Epithelial cell of proximal tubule (primary cell): Measurements from ENCODE around the gene C13orf42. TPM values are rescaled to one million over a fixed set of nuclear protein-coding genes. Genes with fewer than 3 reads are reported as not detected.

Source experiments
- DNase-seq: peaks from one replicate; pipeline ENCODE4 v3.0.0-alpha.2; 2011; ENCODE audit warnings: low read depth
- H3K4me3 ChIP-seq: 2 replicates; pipeline ENCODE4 v1.5.1; 2011; ENCODE audit warnings: low read depth, mild to moderate bottlenecking, low read length
- CTCF ChIP-seq: conservative IDR thresholded peaks from 2 replicates; pipeline ENCODE4 v1.5.1; 2012; ENCODE audit warnings: low read depth, mild to moderate bottlenecking, low read length
- total RNA-seq: library from RNA; depleted of rRNA; stranded (reverse); fragments of >200 nt; gene quantifications from 2 replicates; pipeline ENCODE4 v1.2.3, GENCODE V29; 2015

C13orf42 gene
- total RNA-seq, 1 donor from 2014 or later = not detected

DNA sequence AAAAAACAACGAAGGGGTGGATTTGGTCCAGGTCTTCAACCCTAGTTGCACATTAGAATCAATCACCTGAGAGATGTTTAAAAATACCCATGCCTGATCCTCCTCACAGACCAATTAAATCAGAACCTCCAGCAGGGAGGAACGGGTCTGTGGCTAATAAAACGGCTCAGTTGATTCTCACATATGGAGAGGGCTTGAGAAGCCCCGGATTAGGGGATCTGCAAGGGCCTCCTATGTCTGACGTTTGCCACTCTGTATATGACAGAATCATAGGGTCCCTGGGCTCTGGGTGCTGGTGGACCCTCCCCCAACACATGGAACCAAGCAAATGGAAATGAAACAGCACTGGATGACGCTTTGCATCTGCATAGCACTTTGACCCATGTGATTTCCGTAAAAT, 36.7 kb upstream of the C13orf42 start:
- no peak for TF ChIP-seq CTCF
- no peak for DNase-seq
- no peak overlapping the region for H3K4me3 ChIP-seq

DNA sequence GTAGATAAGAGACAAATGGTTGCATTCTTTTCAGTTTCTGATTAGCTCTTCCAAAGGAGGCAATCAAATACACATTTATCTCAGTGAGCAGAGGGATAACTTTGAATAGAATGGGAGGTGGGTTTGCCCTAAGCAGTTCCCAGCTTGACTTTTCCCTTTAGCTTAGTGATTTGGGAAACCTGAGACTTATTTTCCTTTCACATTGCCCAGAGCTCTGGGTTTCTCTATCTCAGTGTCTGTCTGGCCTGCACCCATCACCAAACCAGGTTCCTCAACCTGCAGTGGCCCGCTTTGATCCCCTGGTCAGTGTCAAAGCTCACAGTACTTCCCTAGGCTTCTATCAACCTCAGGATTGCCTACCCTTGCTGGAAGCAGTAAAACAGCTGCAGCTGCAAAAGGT, 35.6 kb upstream of the C13orf42 start:
- TF ChIP-seq CTCF = no peak
- DNase-seq = no peak
- no peak overlapping the region for H3K4me3 ChIP-seq

GRCh38 chr13:51137250-51137649, 26.2 kb upstream of the C13orf42 start:
- no peak for DNase-seq
- no peak for TF ChIP-seq CTCF
- H3K4me3 ChIP-seq = no peak overlapping the region

DNA sequence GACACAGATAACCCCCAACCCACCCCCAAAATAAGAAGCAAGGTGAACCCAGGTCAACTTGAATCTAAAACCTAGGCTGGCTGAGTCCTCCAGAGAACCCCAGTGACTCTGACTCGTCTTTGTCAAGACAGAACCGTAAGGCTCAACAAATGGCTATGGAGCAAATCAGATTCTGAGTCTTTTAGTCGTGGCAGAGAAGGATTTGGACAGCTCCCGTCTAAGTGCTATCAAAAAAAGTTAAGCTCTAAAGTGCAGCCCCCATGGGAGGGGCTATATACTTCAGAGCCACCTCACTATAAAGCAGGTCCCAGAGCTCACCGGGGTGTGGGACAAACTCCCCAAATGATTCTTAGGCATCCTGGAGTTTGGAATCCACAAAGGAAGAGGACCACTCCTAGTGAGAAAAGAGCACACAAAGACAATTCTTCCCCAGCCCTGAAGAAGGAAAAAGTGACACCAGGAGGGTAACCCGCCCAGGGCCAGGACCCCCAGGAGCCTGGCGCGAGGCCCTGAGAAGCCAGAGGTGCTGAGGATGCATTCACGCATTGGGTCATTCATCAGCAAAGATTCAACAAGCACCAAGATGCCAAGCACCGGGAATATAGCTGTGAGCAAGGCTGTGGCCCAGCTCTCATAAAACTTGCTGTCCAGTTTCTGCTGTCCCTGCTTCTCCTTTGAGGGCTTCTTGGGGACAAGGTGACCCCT, 25.4 kb upstream of the C13orf42 start:
- no peak overlapping the region for H3K4me3 ChIP-seq
- no peak for TF ChIP-seq CTCF
- no peak for DNase-seq

- no peak for TF ChIP-seq CTCF
- DNase-seq = no peak
- no peak overlapping the region for H3K4me3 ChIP-seq
Observed at GRCh38 chr13:51134763-51135365, 23.8 kb upstream of the C13orf42 start.

DNA sequence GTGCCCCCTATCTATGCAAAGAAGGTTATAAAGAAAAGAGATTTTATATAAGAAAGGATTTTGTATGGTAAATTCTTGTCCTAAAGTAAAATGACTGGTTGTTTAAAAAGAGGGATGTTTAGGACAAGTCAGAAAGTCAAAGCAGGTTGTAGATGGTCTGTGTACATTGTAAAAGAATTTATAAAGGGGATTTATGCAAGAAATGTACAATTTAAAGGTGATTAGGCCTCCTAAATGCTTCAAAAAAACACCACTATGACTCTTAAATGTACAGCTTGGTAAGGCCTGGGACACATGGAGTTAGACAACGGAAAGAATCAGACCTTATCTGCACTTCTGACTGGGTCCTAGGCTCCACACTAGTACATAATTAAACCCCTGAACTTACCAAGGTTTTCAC, 19.3 kb upstream of the C13orf42 start:
- no peak for TF ChIP-seq CTCF
- DNase-seq = no peak
- no peak overlapping the region for H3K4me3 ChIP-seq

GRCh38 chr13:51125495-51126226, 14.6 kb upstream of the C13orf42 start:
- peak; percentile 88 for TF ChIP-seq CTCF
- H3K4me3 ChIP-seq = no peak overlapping the region
- DNase-seq = no peak
